Measurements from ENCODE around the gene BUD23.
"Not testable (repeated sequence)": the region's sequence is repeated elsewhere in the genome, so short reads cannot be mapped to it uniquely, and the experiment has no call there.

BUD23 gene

GRCh38 chr7:73718438-73718881, 35.1 kb downstream of the BUD23 start:
- Histone ChIP-seq H3K36me3 (ENCODE audit: low read depth) (peaks cover 24% of the 10 kb centered on the region), H3K4me3 (ENCODE audit: severe bottlenecking) (peak overlapping the region; percentile 95), H3K27ac (ENCODE audit: poor library complexity, severe bottlenecking) (peak overlapping the region; percentile 66), H3K4me1 (ENCODE audit: insufficient read depth, poor library complexity, severe bottlenecking) (peaks cover 28% of the 10 kb centered on the region), H3K27me3 (ENCODE audit: insufficient read depth, poor library complexity, severe bottlenecking) (no peaks in the 10 kb centered on the region), H3K9me3 (ENCODE audit: severe bottlenecking) (no peaks in the 10 kb centered on the region)
- no peak for ATAC-seq (ENCODE audit: low read depth)
- no peak for DNase-seq (ENCODE audit: low spot score)
- TF ChIP-seq CTCF (IDR thresholded peaks at IDR 0.05; ENCODE audit: poor library complexity, severe bottlenecking), result no peak

- peaks cover 28% of the 10 kb centered on the region for H3K4me1 ChIP-seq (ENCODE audit: insufficient read depth, poor library complexity, severe bottlenecking)
- DNase-seq (ENCODE audit: low spot score) (no peak), ATAC-seq (ENCODE audit: low read depth) (peak; percentile 22; the same call in 1 of the 3 replicates)
- H3K27me3 ChIP-seq (ENCODE audit: insufficient read depth, poor library complexity, severe bottlenecking), result no peaks in the 10 kb centered on the region
- peak within 1 kb of the TSS; percentile 66 for H3K27ac ChIP-seq (ENCODE audit: poor library complexity, severe bottlenecking)
- no peak for TF ChIP-seq CTCF (IDR thresholded peaks at IDR 0.05; ENCODE audit: poor library complexity, severe bottlenecking)
- no peaks in the 10 kb centered on the region for H3K9me3 ChIP-seq (ENCODE audit: severe bottlenecking)
- H3K4me3 ChIP-seq (ENCODE audit: severe bottlenecking), result peak within 1 kb of the TSS; percentile 95
- H3K36me3 ChIP-seq (ENCODE audit: low read depth), result peaks cover 19% of the 10 kb centered on the region; the same call in 1 of the 2 replicates
Measured at GRCh38 chr7:73718905-73719805, 35.8 kb downstream of the BUD23 start, which contains the start of gene STX1A. Gene STX1A (minus strand): TSS chr7:73719669. CDS start chr7:73719631, 38 bp downstream.

GRCh38 chr7:73719806-73720169, 36.4 kb downstream of the BUD23 start:
- H3K36me3 ChIP-seq (ENCODE audit: low read depth), result peaks cover 13% of the 10 kb centered on the region; the same call in 1 of the 2 replicates
- peaks cover 28% of the 10 kb centered on the region for H3K4me1 ChIP-seq (ENCODE audit: insufficient read depth, poor library complexity, severe bottlenecking)
- DNase-seq (ENCODE audit: low spot score) (no peak), ATAC-seq (ENCODE audit: low read depth) (no peak)
- no peak for TF ChIP-seq CTCF (IDR thresholded peaks at IDR 0.05; ENCODE audit: poor library complexity, severe bottlenecking)
- no peak overlapping the region for H3K27ac ChIP-seq (ENCODE audit: poor library complexity, severe bottlenecking)
- H3K9me3 ChIP-seq (ENCODE audit: severe bottlenecking), result no peaks in the 10 kb centered on the region
- H3K4me3 ChIP-seq (ENCODE audit: severe bottlenecking), result peak overlapping the region; percentile 95
- no peaks in the 10 kb centered on the region for H3K27me3 ChIP-seq (ENCODE audit: insufficient read depth, poor library complexity, severe bottlenecking)

- not testable (repeated sequence) for ATAC-seq (ENCODE audit: low read depth); H3K27me3 ChIP-seq (ENCODE audit: insufficient read depth, poor library complexity, severe bottlenecking); H3K27ac ChIP-seq (ENCODE audit: poor library complexity, severe bottlenecking); H3K9me3 ChIP-seq (ENCODE audit: severe bottlenecking); H3K4me3 ChIP-seq (ENCODE audit: severe bottlenecking); DNase-seq (ENCODE audit: low spot score)
- Histone ChIP-seq H3K4me1 (ENCODE audit: insufficient read depth, poor library complexity, severe bottlenecking) (peaks cover 22% of the 10 kb centered on the region), H3K36me3 (ENCODE audit: low read depth) (peaks cover 11% of the 10 kb centered on the region; the same call in 1 of the 2 replicates)
Measured at GRCh38 chr7:73720443-73720842, 37.0 kb downstream of the BUD23 start.

- peaks cover 15% of the 10 kb centered on the region for H3K4me1 ChIP-seq (ENCODE audit: insufficient read depth, poor library complexity, severe bottlenecking)
- peaks cover 4% of the 10 kb centered on the region; the same call in 1 of the 2 replicates for H3K36me3 ChIP-seq (ENCODE audit: low read depth)
- TF ChIP-seq CTCF (IDR thresholded peaks at IDR 0.05; ENCODE audit: poor library complexity, severe bottlenecking), result no peak
- no peak for DNase-seq (ENCODE audit: low spot score)
- no peaks in the 10 kb centered on the region for H3K9me3 ChIP-seq (ENCODE audit: severe bottlenecking)
- no peak overlapping the region for H3K27ac ChIP-seq (ENCODE audit: poor library complexity, severe bottlenecking)
- no peak overlapping the region for H3K4me3 ChIP-seq (ENCODE audit: severe bottlenecking)
- no peak for ATAC-seq (ENCODE audit: low read depth)
- no peaks in the 10 kb centered on the region for H3K27me3 ChIP-seq (ENCODE audit: insufficient read depth, poor library complexity, severe bottlenecking)
Measured at GRCh38 chr7:73721377-73721817, 38.0 kb downstream of the BUD23 start.

GRCh38 chr7:73722182-73722581, 38.8 kb downstream of the BUD23 start:
- not testable (repeated sequence) for H3K27ac ChIP-seq (ENCODE audit: poor library complexity, severe bottlenecking); H3K9me3 ChIP-seq (ENCODE audit: severe bottlenecking); DNase-seq (ENCODE audit: low spot score); H3K27me3 ChIP-seq (ENCODE audit: insufficient read depth, poor library complexity, severe bottlenecking); H3K4me3 ChIP-seq (ENCODE audit: severe bottlenecking); ATAC-seq (ENCODE audit: low read depth); H3K36me3 ChIP-seq (ENCODE audit: low read depth); H3K4me1 ChIP-seq (ENCODE audit: insufficient read depth, poor library complexity, severe bottlenecking)
